Measurements from ENCODE around the gene SARDH.

DNA sequence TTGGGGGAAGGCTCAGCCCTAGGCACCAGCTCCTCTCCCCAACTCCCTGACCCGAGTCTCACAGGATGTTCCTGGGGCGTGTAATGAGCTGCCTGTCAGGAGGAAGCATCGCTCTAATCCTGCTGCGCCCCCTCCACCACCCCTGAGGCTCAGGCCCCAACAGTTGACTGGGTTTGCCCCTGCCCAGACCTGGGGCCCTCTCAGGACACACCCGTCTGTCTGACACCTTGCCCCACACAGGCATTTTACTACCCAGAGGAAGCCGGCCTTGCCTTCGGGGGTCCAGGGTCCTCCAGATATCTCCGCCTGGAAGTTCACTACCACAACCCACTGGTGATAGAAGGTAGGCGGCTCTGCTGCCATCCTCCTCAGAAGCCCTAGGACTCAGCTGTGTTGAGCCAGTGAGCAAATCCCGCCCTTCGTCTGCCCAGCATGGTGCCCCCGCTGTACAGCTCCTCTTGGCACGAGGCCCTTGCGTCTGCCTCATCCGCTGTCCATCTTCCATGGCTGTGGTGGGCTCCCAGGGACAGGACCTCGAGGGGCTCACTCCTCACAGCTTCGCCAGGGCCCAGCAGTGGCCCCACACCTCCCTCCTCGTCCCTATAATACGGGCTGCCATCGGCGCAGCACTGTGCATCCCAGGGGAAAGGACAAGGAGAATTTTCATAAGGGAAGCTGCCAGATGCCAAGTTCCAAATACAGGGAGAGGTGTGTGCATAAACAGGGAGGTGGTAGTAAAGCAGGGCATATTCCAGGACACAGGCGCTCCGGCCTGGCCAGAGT is 94.0 kb downstream of the SARDH start:
- TF ChIP-seq, protein P1, sequence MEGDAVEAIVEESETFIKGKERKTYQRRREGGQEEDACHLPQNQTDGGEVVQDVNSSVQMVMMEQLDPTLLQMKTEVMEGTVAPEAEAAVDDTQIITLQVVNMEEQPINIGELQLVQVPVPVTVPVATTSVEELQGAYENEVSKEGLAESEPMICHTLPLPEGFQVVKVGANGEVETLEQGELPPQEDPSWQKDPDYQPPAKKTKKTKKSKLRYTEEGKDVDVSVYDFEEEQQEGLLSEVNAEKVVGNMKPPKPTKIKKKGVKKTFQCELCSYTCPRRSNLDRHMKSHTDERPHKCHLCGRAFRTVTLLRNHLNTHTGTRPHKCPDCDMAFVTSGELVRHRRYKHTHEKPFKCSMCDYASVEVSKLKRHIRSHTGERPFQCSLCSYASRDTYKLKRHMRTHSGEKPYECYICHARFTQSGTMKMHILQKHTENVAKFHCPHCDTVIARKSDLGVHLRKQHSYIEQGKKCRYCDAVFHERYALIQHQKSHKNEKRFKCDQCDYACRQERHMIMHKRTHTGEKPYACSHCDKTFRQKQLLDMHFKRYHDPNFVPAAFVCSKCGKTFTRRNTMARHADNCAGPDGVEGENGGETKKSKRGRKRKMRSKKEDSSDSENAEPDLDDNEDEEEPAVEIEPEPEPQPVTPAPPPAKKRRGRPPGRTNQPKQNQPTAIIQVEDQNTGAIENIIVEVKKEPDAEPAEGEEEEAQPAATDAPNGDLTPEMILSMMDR (IDR thresholded peaks at IDR 0.05; ENCODE audit: borderline replicate concordance, extremely low read depth, low read length, poor library complexity, severe bottlenecking): no peak
- TF ChIP-seq EZH2 (IDR thresholded peaks at IDR 0.05; ENCODE audit: borderline replicate concordance, low read depth, low read length, severe bottlenecking): no peak
